Muscle layer of colon (tissue), 2 donors: Measurements from ENCODE around the gene PHF10.
A peak's percentile ranks its signal among the peaks of the same experiment; 100 is the strongest.

Source experiments
- H3K27ac ChIP-seq: one replicate; pipeline ENCODE4 v1.7.0; 2013; ENCODE audit warnings: low read depth, mild to moderate bottlenecking, low read length, moderate library complexity
- H3K27me3 ChIP-seq, 2 donors: one replicate each; pipeline ENCODE4 v1.7.0; 2013; ENCODE audit warnings: low read length in 2 of 2, mild to moderate bottlenecking in 2 of 2; ENCODE audit not compliant: insufficient read depth in 2 of 2, control insufficient read depth in 1 of 2
- H3K36me3 ChIP-seq: one replicate; pipeline ENCODE4 v1.7.0; 2013; ENCODE audit warnings: mild to moderate bottlenecking, low read length; ENCODE audit not compliant: insufficient read depth
- H3K4me1 ChIP-seq: one replicate; pipeline ENCODE4 v1.7.0; 2013; ENCODE audit warnings: mild to moderate bottlenecking, low read length; ENCODE audit not compliant: insufficient read depth
- H3K4me3 ChIP-seq, 2 donors: one replicate each; pipeline ENCODE4 v1.7.0; 2013; ENCODE audit warnings: low read length in 2 of 2, low read depth in 1 of 2, mild to moderate bottlenecking in 1 of 2, moderate library complexity in 1 of 2
- H3K9ac ChIP-seq: one replicate; pipeline ENCODE4 v1.7.0; 2013; ENCODE audit warnings: low read length
- H3K9me3 ChIP-seq: one replicate; pipeline ENCODE4 v1.7.0; 2013; ENCODE audit warnings: mild to moderate bottlenecking, low read length
- donor health status: abdominal sarcoma.
- donor health status: Adenocarcinoma of cecum.

PHF10 gene

GRCh38 chr6:169656546-169657283 lies 67.6 kb downstream of the PHF10 start:
- Histone ChIP-seq H3K27me3 (no peaks in the 10 kb centered on the region), H3K4me3 (no peak overlapping the region), H3K36me3 (peaks cover 6% of the 10 kb centered on the region), H3K9me3 (no peaks in the 10 kb centered on the region), H3K4me1 (no peaks in the 10 kb centered on the region), H3K9ac (no peak overlapping the region), H3K27ac (no peak overlapping the region)

GRCh38 chr6:169654598-169655391 lies 69.5 kb downstream of the PHF10 start:
- H3K27me3 ChIP-seq = no peaks in the 10 kb centered on the region
- H3K9ac ChIP-seq = peak overlapping the region; percentile 25
- no peak overlapping the region for H3K27ac ChIP-seq
- H3K9me3 ChIP-seq = no peaks in the 10 kb centered on the region
- peak overlapping the region in 1 of 2 donors; percentile 55 for H3K4me3 ChIP-seq
- H3K4me1 ChIP-seq = no peaks in the 10 kb centered on the region
- no peaks in the 10 kb centered on the region for H3K36me3 ChIP-seq
